HG03432 (cell line): Measurements from ENCODE around the gene LMTK2.

ENCODE experiments used
- ATAC-seq: cut with Tn5 transposase; IDR thresholded peaks from one replicate; pipeline ENCODE4 v1.9.1; 2021; ENCODE audit warnings: mild to moderate bottlenecking, moderate library complexity; ENCODE audit not compliant: unreplicated experiment

Gene LMTK2

DNA sequence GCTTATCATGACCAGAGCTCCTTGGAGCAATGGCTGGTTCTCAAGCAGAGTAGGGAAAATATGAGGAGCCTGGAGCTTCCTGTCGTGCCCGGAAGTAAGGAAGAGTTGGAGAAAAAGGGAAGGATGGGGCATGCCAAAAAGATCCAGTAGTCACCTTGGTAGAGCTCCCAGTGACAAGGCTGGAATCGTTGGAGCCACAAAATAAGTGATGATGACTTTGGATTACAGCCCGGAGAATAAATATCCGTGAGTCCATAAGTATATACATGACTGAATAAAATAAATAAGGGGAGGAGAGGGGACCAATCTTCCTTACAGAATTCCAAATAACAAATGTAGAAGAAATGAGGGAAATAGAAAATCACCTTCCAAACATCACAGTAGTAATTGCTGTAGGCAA is 29.3 kb downstream of the LMTK2 start:
- no peak for ATAC-seq

DNA sequence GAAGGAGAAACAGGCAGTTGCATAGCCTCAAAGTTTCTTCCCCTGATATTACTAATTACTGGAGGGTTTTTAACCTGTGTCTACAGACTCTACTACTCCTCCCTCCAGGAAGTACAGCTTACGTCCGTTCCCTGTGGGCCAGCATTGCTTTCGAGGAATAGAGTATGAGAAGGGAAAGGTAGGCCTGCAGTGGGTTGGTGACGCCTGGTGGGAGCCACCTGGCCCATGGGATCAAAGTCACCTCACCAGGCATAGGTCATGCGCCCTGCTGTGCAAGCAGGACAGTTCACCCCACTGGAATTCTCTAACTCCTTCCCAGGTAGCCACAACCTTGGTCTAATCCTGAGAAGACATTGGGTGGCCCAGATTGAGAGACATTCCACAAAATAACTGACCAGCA is 29.8 kb downstream of the LMTK2 start:
- ATAC-seq = no peak

DNA sequence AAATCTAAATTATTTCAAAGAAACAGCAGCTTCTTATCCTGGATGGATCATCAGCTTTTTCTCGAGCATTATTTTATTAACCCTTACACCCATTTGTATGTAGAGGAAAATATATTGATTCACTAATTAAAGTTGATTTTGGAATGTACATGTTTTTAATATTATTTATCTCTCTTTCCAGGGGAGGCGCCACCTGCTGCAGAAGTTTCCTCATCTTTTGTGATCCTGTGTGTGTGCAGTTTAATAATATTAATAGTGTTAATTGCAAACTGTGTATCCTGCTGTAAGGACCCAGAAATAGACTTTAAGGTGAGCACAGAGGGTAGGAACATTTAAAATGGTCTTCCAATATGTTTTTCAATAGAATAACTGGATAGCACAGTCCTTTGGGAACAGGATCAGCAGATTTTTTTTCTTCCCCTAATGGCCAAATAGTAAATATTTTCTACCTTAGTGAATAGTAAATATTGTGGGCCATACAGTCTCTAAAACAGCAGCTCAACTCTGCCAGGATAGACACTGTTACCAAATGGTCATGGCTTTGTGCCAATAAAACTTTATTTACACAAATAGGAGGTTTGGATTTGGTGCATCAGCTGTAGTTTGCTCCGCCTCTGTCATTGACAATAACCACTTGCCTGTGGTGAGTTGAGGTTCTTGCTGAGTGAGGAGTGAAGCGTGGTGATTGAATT is 30.6 kb downstream of the LMTK2 start:
- no peak for ATAC-seq

DNA sequence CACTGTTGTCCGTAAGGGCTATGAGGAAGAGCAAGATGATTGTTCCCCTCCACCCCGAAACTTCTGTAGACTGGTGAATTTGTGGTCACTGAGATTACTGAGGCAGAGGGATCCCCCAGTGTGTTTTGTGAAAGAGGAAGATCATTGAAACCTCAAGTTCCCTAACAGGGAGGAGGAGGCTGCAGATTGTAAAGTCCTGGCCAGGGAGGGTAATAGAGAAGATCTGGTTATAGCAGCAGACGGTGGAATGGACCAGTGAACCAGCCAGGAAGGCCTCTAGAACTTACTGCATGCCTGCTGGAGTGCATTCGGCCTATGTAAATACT is 31.1 kb downstream of the LMTK2 start:
- ATAC-seq = peak; percentile 84

DNA sequence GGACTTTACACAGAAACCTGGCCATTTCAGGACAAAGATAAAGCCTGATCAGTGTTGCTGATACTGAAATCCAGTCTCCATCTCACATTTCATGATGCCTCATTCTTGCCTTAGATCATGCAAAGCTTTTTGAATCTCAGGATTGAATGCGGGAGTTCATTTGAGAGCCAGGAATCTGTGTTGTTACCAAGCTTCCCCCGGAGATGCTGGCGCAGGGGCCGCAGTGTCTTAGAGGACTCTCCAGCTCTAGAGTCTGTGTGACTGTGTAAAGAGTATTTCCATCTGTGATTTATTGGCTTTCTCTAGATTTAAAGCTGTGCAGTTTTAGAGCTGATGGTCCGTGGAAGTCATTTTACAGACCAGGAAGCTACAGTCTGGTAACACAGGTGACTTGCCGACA is 32.0 kb downstream of the LMTK2 start:
- ATAC-seq = no peak

DNA sequence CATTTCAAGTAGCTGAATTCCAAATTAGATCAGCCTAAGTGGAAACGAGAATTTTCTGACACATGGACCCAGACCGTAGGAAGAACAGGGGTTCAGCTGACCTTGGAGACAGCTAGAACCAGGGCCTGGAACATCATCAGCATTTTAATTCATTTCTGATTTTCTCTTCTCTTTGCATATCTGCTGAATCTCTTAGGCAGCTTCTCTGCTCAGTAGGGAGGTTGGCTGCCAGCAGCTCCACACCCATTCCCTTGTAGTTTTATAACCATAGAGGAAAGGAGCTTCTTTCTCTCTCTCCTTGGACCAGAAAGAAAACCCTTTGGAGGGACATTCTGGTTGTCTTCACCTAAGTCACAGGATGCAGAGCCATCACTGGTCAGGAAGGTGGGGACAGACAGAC is 36.0 kb downstream of the LMTK2 start:
- ATAC-seq = no peak

DNA sequence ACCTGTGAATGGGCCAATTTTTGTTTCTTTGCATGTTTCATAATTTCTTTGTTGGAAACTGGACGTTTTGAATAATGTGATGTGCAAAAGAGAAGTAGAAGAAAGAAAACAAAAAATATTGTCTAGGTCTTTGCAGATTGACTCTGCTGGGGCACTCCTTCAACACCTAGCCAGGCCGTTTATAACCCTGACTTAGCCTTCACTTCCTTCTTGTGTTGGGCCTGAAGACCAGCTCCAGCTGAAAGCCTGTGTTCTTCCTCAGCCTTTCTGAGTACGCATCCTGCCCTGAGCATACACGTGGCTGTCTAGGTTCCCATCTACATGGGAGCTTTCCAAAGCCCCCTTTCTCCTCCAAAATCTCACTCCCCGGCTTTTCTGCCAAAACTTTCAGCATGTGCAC is 41.9 kb downstream of the LMTK2 start:
- ATAC-seq = no peak

DNA sequence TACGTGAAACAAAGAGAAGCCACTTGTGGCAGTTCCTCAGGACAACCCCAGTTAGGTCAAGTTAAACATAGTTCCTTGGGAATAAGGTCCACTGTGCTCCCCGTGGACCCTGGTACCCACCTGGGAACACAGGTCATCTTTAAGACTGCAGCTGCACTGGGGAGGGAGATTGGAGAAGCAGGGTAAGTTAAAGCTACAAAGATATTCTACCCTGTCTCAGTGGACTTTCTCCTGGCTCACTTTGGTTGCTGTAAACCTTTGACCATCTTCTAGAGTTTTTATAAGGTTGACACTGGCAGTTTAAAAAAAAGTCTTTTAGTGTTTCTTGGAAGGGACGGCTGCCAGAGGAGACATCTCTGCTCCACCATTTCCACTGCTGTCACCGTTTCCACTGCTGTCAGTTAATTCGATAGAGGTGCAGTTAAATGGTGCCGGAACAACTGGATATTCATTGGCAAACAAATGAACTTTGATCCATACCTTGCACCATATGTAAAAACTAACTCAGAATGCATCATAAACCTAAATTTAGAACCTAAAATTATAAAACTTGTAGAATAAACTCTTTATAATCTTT is 42.5 kb downstream of the LMTK2 start:
- ATAC-seq = no peak

DNA sequence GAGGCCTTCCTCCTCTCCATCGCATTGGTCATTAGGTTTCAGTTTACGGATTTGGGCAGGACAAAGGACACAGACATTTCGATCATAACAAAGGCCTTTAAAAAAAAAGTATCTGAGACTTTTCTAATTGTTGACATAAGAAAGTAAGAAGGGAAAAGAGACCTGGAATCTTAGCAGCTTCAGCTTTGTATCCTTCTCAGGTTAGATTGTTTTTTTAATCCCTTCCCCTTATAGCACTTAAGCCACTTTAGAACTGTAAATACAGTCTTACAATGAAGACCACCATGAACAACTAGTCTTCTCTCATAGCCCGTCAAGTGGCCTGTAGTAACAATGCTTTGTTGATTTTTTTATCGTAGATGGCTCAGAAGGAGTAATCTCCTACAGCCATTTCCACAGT is 45.2 kb downstream of the LMTK2 start:
- no peak for ATAC-seq

DNA sequence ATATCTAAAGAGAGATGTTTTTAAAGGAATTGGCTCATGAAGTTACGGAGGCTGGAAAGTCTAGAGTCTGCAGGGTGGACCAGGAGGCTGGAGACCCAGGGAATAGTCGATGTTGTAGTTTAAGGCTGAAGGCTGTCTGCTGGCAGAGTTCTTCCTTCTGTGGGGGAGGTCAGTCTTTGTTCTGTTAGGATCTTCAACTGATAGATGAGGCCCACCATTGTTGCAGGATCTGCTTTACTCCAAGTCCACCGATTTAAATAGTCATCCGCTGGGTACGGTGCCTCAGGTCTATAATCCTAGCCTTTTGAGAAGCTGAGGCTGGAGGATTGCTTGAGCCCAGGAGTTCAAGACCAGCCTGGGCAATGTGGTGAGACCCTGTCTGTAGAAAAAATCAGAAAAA is 50.0 kb downstream of the LMTK2 start:
- ATAC-seq = no peak

DNA sequence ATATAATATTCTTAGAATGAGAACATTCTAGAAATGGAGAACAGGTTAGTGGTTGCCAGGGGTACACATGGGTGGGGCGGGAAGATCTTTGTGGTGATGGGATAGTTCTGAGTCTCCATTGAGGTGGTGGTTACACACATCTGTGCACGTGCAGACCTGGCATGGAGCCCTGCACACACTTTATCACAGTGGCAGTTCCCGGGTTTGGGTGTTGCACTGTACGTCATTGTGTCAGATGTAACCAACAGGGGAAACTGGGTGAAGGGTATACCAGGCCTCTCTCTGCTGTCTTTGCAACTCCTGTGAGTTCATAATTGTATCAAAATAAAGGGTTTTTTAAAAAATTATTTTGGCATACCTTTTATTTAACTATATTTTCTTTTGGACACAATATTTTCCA is 51.1 kb downstream of the LMTK2 start:
- ATAC-seq = no peak

DNA sequence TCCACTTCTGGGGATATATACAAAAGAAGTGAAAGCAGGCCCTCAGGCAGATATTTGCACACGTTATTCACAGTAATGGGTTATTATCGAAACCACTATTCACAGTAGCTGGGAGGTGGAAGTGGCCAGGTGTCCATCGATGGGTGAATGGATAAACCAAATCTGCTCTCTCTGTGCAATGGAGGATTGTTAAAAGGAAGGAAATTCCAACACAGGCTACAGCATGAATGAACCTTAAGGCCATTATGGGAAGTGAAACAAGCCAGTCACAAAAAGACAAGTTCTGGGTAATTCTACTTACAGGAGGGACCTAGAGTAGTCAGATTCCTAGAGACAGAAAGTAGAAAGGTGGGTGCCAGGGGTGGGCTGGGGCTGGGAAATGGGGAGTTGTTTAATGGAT is 56.1 kb downstream of the LMTK2 start:
- peak; percentile 49 for ATAC-seq

DNA sequence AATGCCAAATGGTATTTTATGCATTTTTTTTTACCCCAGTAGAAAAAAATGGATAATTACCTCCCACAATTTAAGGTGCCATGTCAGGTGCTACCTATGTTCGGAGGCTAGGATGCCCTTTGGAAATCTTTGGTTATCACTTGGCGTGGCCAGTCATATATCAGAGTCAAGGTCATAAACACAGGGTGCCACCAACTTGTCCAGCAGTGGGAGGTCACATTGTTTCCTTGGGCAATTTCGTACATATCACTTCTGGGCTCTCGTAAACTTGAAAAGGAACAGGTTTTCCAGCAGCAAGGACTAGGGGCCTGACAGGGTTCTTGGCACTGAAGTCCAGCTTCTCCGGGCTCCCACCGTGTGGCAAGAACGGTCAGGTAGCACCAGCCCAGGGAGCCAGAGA is 56.6 kb downstream of the LMTK2 start:
- ATAC-seq = no peak

DNA sequence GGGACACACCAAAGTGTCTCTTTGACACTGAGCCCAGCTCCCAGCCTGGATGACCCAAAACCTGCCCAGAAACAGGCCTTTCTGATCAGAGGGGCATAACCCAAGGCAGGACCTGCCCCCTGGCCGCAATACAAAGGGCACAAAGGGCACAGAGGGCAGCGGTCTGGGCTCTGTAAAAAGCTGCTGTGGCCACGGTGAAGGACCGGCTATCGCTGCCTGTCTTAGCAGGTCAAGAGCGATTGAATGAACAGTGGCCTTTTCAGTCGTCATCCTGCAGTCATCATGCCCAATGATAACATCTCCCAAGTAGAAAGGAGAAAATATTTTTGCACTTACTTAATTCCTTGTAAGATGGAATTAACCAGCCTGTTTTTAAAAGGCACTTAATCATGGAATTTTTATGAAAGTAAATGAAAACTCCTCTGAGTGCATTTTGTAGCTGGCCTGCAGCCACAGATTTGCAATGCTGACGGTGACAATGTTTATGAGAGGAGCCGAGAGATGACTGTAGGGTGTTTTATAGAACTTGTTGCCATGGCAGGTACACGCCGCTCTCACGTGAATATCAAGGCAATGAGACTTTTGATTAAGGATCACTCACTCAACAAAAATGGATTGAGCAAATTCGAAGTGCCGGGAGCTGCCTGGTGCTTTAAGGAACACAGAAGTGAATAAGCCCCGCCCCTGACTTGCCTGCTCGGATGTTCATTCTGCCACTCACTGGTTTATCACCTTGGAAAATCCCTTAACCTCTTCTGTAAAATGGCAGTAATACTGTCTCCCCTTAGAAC is 57.2 kb downstream of the LMTK2 start:
- no peak for ATAC-seq

DNA sequence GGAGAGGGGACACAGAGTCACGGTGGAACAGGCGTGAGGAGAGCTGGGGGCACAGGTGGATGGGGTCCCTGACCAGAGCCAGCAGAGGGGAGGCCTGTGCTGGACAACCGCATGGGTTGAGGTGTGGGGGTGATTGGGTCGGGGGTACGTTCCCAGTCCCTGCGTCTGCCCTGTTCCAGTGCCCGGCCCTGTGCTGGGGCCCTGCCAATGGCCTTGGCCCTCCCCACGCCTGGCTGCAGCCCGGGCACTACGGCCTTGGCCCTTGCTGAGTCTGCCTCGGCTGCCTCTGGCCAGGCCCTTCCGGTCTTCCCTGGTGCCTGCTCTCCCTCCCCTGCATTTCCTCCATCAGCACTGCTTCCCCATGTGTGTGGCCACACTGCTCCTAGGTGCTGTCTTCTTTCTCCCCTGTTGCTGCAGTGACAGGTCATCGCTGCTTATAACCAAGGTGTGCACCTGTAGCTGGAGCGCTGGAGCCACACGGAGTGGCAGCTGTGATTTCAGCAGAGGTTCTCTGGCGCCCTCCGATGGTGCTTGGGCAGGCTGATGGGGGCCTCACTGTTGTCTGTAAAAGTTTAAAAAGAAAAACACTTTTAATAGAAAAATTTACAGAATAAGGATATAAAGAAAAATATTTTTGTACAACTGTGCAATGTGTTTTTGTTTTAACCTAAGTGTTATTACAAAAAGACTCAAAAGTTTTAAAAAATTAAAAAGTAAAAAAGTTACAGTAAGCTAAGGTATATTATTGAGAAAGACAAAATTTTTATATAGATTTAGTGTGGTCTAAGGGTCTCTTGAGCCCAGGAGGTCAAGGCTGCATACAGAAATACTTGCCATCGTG is 59.4 kb downstream of the LMTK2 start:
- ATAC-seq = peak; percentile 78

DNA sequence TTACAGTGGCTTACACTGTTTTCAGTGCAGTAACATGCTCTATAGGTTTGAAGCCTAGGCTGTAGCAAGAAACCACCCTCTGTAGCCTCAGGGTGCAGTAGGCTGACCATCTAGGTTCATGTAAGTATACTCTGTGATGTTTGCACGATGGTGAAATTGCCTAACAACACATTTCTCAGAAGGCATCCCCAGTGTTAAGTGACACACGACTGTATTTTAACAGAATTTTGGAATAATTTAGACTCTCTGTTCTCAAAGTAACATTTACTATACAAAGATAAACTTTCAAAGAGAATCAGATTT is 60.0 kb downstream of the LMTK2 start:
- ATAC-seq = no peak

DNA sequence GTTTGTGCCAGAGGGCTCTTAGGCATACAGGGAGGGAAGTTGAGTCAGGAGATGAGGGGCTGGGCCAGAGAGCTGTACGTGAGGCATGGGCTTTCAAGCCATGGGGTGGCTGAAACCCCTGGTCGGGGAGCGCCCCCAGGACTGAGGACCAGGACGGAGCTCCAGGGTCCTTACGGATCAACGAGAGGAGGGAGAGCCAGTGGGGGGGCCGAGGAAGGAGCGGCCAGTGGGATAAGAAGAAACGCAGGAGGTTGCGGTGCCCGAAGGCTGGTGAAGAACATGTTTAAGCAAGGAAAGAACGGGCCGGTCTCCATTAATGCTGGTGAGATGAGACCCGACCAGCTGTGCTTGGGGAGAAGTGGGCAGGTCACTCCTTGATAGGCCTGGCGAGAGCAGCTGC is 61.0 kb downstream of the LMTK2 start:
- ATAC-seq = no peak

DNA sequence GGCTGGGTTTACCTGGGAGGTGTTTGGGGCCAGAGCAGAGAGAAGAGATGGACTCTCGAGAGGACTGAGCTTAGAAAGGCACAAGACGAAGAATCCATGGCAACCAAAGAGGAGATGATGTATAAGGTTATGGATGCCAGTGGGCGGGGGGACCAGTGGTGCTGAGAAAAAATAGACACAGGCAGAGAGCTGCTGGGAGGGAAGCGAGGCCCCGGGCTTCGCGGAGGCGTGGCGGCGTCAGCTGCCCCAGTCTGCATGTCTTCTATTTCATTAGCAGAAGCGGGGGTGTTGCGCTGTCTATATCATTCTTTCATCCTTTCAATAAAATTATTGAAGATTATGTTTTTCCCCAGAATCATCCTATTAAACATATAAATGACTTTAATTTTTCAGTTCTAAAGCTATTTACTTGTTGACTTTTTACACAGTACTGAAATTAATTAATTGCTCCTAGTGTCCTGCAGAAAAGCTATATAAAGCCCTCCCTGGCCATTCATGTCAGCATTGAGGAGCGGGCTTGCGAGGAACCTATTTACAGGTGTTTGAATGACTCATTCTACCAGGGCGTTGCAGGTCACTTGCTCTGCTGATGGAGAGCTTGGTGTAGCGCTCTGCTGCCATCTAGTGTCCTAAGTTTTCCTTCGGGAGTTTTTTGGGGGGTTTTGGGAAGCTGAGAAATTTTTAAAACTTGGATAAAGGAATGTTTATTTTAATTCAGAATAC is 61.7 kb downstream of the LMTK2 start:
- ATAC-seq = no peak

DNA sequence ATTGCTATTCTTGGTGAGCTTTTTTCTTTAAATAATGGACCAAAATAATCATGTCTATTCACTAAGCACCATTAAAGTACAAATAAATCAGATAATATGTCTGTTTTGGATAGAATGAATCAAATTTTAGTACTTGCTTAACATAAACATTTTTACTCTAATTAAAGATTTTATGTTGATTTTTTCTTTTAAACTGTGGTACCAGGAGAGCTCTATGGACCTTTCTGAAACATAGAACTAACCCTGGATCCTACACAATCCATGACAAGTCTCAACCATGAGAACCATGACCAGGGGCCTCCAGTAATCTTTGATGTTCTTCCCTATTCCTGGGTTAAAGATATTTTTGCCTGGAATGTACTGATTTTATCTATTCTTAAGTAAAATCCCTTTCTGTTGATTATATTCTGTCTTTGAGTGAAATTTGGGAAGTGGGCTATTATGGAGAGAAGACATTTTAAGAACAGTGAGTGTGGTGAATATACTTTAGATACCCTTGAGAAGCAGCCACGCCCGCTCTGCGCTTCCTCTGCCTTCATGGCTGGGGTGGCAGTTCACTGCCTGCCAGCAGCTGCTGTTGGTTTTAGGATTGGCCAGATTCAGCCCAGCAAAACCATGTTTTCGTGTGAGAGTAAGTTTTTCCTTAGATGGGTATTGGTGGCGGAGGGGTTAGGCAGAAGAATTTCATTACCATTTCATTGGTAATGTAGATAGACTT is 62.4 kb downstream of the LMTK2 start:
- no peak for ATAC-seq

DNA sequence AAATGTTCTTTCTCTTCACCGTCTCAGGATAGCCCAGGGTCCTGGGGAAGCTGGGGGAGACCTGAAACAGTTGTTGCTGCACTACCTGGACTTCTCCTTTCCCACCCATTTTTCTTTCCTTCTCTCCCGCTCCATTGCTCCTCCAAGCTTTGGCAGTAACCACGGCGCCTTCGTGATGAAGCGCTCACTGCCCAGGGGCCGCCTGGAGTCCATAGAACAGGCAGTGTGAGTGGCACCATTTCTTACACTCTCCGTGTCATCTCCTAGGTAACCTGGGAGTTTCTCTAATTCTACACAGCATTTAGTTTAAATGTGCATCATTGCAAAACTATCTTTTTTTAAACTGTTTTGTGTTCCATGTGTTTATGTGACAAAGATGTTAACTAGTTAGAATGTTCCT is 64.3 kb downstream of the LMTK2 start:
- no peak for ATAC-seq
